Dedifferentiated amniotic fluid mesenchymal stem cell (primary cell): ENCODE results near the gene CCT5.
"Not testable (repeated sequence)": the region's sequence is repeated elsewhere in the genome, so short reads cannot be mapped to it uniquely, and the experiment has no call there.

ENCODE experiments used
- DNase-seq: peaks from one replicate; pipeline ENCODE4 v3.0.0-alpha.2; 2016; ENCODE audit errors: extremely low spot score

Gene CCT5

GRCh38 chr5:10277773-10278630, 27.9 kb downstream of the CCT5 start:
- no peak for DNase-seq

- no peak for DNase-seq
Measured at GRCh38 chr5:10278658-10279279, 28.7 kb downstream of the CCT5 start.

DNA sequence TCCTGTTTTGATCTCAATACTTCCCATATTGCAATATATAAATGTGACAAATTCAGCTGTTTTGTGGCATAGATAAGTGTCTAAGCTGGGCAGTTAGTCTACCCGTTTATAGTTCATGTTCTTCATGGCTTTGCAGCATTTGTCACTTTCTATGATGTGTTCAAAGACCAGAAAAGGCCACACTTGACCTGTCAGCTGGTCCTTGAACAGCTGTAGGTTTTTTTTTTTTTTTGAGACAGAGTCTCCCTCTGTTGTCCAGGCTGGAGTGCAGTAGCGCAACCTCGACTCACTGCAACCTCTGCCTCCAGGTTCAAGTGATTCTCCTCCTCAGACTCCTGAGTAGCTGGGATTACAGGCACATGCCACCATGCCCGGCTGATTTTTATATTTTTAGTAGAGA, 29.2 kb downstream of the CCT5 start:
- no peak for DNase-seq

DNA sequence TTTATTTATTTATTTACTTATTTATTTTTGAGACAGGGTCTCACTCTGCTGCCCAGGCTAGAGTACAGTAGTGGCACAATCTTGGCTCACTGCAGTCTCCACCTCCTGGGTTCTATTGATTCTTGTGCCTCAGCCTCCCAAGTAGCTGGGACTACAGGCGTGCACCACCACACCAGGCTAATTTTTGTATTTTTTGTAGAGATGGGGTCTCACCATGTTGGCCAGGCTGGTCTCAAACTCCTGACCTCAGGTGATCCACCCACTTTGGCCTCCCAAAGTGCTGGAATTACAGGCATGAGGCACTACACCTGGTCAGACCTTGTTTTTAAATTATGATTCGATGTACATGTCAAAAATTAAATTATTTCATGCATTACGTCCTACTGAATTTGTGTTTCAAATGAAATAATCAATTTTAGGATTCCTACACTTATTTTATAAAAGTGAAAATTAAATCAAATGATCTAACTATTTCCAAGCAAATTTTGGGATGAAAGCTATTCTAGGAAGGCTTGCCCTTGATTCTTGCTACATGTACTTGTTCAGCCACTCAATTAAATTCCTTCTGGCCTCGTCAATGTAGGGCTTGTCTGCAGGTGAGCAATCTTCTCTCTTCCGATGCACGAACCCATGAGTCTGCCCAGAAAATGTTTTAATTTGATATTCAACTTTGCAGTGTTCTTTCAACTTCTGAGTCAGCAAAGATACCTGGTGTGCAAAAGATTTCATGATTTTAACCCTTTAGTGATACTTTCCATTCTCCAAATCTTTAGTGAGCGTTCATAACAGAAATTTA, 30.0 kb downstream of the CCT5 start:
- no peak for DNase-seq

DNA sequence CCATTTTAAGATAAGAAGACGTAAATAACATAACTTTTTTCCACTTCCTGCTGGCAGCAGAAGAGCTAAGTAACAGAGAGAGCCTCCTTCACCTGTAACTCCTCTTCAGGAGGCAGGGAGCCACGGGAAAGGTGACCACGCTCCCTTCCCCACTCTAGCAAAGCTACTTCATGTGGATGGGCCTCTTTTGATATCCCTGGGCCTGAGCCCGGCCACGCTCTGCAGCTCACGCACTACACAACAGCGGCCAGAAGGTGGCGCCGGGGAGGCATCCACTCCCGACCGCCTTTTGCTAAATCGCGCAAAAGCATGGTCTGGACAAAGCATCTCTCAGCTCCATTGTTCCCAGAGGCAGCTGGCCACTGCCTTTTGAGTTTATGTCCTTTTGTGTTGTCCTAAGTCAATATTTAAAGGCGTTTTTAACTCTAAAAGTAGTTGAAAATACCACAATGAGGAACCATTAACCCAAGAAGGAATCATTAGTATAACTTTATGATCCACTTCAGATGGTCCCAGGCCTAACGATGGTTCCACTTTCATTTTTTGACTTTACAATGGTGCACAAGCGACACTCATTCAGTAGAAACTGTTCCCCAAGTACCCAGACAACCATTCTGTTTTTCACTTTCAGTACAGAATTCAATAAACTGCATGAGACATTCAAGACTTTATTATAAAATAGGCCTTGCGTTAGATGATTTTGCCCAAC, 34.0 kb downstream of the CCT5 start:
- DNase-seq = peak; percentile 61

DNA sequence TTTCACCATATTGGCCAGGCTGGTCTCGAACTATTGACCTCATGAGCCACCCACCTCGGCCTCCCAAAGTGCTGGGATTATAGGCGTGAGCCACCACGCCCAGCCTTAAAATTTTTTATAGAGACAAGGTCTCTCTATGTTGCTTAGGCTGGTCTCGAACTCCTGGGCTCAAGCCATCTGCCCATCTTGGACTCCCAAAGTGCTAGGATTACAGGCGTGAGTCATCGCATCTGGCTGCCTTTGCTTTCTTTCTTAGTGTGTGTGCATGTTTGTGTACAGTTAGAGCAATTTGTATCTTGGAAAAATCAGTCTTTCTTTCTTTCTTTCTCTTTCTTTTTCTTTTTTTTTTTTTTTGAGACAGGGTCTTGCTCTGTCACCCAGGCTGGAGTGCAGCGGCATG, 35.3 kb downstream of the CCT5 start:
- DNase-seq = not testable (repeated sequence)

DNA sequence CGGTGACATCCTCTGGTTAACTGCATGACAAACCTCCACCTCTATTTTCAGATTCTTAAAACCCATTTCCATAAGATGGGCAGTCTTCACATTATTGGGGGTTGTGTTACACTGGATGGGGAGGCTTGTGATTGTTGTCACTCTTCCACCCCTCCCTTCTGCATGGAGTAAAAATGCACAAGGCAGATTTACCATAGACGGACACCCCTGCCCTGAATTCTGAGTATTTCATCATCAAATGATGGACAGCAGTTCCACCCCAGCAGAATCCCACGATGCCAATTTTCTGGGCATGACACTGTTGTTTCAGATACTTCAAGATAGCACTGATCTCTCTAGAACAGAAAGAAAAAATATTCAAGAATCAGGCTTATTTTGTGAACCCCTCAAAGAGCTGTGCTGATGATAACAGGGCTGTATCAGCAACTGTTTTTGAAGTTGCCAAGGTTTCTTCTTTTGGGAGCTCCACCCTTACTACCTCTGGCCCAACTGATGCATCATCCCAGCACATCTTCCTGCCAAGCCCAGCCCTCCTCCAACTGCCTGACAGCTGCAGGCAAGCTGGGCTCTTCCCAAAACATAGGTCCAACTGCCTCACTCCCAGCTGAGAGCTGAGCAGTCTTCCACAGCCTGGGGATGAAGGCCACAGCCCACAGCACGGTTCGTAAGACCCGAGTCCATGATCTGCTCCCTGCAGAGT, 36.2 kb downstream of the CCT5 start:
- DNase-seq = no peak

GRCh38 chr5:10286862-10287227, 36.8 kb downstream of the CCT5 start:
- no peak for DNase-seq

- DNase-seq = no peak
Measured at GRCh38 chr5:10288592-10289219, 38.6 kb downstream of the CCT5 start.

- no peak for DNase-seq
Measured at GRCh38 chr5:10289353-10289752, 39.3 kb downstream of the CCT5 start.

DNA sequence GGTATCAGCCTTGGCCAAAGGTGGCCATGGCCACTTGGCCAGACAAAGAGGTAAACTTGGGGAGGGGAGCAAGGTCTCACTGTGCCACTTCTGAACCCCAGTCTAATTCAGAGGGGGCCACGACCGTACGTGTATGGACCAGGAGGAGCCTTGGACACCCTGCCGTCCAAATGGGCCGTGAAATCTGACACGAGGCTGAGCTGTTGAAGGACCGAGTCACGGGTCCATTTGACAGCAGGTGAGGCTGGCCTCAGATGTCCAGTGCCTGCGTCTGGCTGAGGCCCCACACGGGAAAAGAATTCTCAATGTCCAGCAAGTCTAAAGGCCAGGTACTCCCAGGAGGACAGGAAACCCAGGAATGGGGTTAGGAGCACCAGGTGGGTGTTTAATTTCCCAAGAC, 39.9 kb downstream of the CCT5 start:
- DNase-seq = no peak

GRCh38 chr5:10290438-10290837, 40.4 kb downstream of the CCT5 start:
- DNase-seq = no peak

DNA sequence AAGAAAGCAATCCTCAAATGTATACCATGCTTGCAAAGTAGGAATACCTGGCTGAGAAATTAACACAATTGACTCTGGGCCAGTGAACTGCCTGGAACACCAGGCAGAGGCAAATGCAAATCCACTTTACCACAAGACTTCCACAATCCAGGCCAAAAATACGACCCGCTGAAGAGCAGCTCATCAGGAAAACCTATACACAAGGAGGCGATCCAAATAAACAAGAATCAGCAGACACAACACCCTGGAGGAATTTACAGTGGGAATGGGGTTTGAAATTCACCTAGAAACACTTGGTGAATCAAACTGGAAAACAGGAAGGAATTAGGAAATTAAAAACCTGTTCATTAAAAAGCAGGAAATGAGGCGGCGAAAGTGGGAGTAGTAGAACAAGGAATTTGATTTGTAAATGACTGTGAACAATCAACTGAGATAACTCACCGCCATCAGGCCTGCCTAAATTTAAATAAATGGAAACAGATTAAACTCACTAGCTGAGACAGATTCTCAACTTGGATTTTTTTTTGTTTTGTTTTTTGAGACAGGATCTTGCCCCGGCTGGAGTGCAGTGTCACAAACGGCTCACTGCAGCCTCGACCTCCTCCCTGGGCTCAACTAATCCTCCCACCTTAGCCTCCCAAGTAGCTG, 41.7 kb downstream of the CCT5 start:
- DNase-seq = no peak

GRCh38 chr5:10293907-10294662, 44.0 kb downstream of the CCT5 start:
- no peak for DNase-seq

DNA sequence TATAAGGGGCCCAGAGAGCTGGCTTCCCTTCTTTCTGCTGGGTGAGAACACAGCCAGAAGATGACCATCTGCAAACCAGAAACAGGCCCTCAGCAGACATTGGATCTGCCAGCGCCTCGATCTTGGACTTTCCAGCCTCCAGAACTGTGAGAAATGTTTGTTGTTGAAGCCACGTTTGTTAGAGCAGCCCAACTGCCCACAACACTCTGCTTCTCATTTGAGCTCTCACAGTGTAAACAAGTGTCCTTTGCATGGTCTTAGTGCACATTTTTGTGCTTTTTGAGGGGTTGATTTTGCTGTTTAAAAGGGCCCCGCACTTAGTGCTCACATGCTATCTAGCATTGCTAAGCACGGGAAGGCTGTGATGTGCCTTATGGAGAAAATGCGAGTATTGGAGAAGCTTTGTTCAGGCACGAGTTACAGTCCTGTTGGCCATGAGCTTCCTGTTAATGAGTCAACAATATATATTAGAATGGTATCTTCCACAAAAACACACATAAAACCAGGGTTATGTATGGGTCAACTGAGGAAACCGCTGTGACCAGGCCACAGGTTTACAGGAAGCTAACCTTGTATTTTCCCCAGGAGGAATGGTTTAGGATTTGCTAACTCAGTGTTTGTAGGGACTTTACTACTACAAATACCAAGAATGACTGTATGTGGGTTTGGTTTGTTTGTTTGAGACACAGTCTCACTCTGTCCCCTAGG, 45.7 kb downstream of the CCT5 start:
- no peak for DNase-seq

DNA sequence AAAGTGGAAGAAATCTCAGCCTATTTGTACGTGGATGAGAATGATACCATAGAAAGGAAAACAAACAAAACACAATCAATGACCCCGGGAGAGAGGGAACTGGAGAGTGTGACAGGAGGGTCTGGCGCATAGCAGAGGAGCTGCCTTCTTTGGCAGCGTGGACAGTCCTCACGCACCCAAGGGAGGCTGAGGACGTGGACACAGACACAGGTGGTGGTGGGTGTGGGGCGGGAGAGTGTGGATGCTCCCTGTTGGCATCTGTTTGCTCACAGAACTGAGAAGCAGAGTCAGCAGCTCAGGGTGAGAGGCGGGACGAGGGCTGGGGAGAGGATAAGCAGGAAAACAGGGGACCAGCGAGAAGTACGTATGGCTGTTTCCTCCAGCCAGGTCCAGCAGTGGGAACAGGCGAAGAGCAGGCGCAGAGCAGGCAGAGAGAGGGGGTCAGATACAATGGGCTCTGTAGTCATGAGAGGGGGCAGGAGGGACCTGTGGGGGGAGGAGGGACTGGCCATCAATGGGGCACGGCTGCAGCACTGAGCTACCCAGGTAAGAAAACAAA, 47.6 kb downstream of the CCT5 start:
- DNase-seq = no peak

GRCh38 chr5:10300246-10300645, 50.2 kb downstream of the CCT5 start:
- DNase-seq = no peak

DNA sequence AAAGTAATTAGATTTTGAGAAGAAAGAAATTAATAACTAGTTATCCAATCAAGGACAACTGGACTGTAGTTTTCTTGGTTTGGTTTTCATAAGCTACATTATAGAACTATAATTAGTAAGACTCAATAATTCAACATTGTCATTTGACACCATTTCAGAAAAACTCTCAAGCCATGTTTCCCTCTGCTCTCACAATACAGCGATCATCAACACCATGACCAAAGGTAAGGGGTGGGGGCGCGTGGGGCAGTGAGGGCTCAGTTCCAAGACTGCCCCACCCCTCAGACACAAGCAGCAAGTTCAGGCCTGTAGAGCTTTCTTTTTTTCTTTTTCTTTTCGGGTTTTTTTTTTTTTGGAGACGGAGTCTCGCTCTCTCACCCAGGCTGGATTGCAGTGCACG, 51.2 kb downstream of the CCT5 start:
- DNase-seq = no peak
